ENCODE data around the gene S1PR4. TPM values are rescaled to one million over a fixed set of nuclear protein-coding genes. Genes with fewer than 3 reads are reported as not detected.

The S1PR4 gene
- total RNA-seq, 1 experiment from 2014 or later = not detected

DNA sequence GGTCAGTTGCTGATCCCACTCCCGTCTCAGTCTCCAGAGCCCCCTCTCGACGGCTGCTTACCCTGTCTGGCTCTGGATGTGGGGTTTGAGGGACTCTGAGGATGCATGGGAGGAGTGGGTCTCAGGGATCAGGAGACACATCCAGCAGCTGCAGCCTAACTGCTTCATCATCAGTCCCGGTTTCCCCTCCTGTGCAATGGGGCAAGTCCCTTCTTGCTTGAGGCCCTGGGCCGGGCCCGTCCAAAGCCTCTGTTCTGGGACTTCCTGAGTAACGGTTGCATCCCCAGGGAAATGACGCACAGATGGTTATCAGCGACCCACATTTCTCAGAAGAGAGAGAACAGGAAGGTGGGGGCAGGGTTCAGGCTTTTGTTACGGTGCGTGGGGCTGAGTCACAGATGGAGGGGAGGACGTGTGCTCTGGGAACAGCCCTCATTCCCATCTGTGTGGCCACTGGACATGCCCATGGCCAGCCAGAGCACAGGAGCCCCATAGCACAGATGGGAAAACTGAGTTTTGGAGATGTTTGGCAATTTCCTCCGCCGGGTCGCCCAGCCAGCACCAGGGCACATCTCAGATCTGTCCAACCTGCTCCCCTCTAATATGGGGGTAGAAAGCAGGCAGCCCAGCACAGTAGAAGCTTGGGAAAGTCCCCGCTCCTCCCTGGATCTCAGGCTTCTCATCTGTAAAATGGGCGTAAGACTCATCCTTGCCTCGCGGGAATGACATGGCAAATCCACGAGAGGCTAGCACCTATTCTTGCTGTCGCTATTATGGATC lies 23.4 kb upstream of the S1PR4 start:
- Histone ChIP-seq H2AFZ (ENCODE audit: low read length) (no peak overlapping the region), H3K9me3 (ENCODE audit: low read length) (no peaks in the 10 kb centered on the region), H3K4me3 (ENCODE audit: low read length) (no peak overlapping the region), H3K27me3 (ENCODE audit: low read length) (no peaks in the 10 kb centered on the region), H3K9me2 (replicated peaks; ENCODE audit: insufficient read depth, low read length) (no peaks in the 10 kb centered on the region), H3K4me1 (ENCODE audit: low read length) (peaks cover 10% of the 10 kb centered on the region), H3K4me2 (ENCODE audit: low read depth, low read length, poor library complexity, severe bottlenecking) (peak overlapping the region; percentile 14), H3K27ac (ENCODE audit: low read length) (no peak overlapping the region), H3K36me3 (ENCODE audit: insufficient read depth, low read length) (no peaks in the 10 kb centered on the region), H3K79me2 (ENCODE audit: low read length) (no peaks in the 10 kb centered on the region), H4K20me1 (ENCODE audit: insufficient read depth, low read depth, low read length) (no peaks in the 10 kb centered on the region), H3K9ac (ENCODE audit: low read length) (peak overlapping the region; percentile 14; the same call in 1 of the 2 replicates)
- DNase-seq = peak; percentile 86

DNA sequence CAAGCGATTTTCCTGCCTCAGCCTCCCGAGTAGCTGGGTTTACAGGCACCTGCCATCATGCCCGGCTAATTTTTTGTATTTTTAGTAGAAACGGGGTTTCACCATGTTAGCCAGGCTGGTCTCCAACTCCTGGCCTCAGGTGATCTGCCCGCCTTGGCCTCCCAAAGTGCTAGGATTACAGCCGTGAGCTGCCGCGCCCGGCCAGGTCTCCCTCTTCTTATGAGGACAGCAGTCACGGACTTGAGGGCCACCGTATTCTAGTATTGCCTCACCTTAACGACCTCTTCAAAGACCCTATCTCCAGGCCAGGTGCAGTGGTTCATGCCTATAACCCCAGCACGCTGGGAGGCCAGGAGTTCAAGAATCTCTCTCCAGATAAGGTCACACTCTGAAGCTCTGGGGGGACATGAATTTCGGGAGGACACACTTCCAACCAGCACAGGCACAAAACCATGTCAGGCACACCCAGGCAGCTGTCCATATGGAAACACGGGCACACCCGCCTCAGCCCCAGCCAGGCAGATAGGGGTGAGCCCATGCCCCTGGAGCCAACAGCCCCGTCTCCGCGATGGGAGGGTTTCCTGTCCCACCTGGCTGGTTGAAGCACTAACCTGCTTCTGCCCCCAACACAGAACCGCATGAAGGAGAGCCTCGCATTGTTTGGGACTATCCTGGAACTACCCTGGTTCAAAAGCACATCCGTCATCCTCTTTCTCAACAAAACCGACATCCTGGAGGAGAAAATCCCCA lies 21.3 kb upstream of the S1PR4 start:
- Histone ChIP-seq H3K9ac (ENCODE audit: low read length) (no peak overlapping the region), H3K27ac (ENCODE audit: low read length) (no peak overlapping the region), H3K9me2 (replicated peaks; ENCODE audit: insufficient read depth, low read length) (no peaks in the 10 kb centered on the region), H4K20me1 (ENCODE audit: insufficient read depth, low read depth, low read length) (no peaks in the 10 kb centered on the region), H3K4me1 (ENCODE audit: low read length) (peaks cover 10% of the 10 kb centered on the region), H3K4me2 (ENCODE audit: low read depth, low read length, poor library complexity, severe bottlenecking) (no peak overlapping the region), H3K27me3 (ENCODE audit: low read length) (no peaks in the 10 kb centered on the region), H3K9me3 (ENCODE audit: low read length) (no peaks in the 10 kb centered on the region), H3K4me3 (ENCODE audit: low read length) (no peak overlapping the region), H3K79me2 (ENCODE audit: low read length) (no peaks in the 10 kb centered on the region), H3K36me3 (ENCODE audit: insufficient read depth, low read length) (no peaks in the 10 kb centered on the region), H2AFZ (ENCODE audit: low read length) (no peak overlapping the region)
- no peak for DNase-seq

DNA sequence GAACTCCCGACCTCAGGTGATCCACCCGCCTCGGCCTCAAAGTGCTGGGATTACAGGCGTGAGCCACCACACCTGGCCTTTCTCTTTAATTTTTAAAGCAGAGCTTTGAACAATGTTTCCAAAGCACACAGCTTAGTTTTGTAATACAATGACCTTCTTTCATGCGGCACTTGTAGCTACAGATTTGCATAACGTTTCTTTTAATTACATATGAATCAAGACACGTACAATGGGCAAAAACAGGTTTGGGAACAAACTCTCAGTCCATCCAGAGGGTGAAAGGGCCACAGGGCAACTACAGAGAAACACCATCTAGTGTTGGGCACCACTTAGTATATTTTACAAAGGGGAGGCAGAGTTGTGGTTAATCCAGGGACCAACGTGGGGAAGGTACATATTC lies 19.0 kb upstream of the S1PR4 start:
- H3K9ac ChIP-seq (ENCODE audit: low read length) = no peak overlapping the region
- H3K4me3 ChIP-seq (ENCODE audit: low read length) = no peak overlapping the region
- H3K4me2 ChIP-seq (ENCODE audit: low read depth, low read length, poor library complexity, severe bottlenecking) = no peak overlapping the region
- no peaks in the 10 kb centered on the region for H4K20me1 ChIP-seq (ENCODE audit: insufficient read depth, low read depth, low read length)
- no peaks in the 10 kb centered on the region for H3K9me2 ChIP-seq (replicated peaks; ENCODE audit: insufficient read depth, low read length)
- H2AFZ ChIP-seq (ENCODE audit: low read length) = no peak overlapping the region
- no peak for DNase-seq
- peaks cover 9% of the 10 kb centered on the region for H3K4me1 ChIP-seq (ENCODE audit: low read length)
- no peaks in the 10 kb centered on the region for H3K27me3 ChIP-seq (ENCODE audit: low read length)
- no peaks in the 10 kb centered on the region for H3K79me2 ChIP-seq (ENCODE audit: low read length)
- H3K9me3 ChIP-seq (ENCODE audit: low read length) = no peaks in the 10 kb centered on the region
- H3K36me3 ChIP-seq (ENCODE audit: insufficient read depth, low read length) = no peaks in the 10 kb centered on the region
- no peak overlapping the region for H3K27ac ChIP-seq (ENCODE audit: low read length)

DNA sequence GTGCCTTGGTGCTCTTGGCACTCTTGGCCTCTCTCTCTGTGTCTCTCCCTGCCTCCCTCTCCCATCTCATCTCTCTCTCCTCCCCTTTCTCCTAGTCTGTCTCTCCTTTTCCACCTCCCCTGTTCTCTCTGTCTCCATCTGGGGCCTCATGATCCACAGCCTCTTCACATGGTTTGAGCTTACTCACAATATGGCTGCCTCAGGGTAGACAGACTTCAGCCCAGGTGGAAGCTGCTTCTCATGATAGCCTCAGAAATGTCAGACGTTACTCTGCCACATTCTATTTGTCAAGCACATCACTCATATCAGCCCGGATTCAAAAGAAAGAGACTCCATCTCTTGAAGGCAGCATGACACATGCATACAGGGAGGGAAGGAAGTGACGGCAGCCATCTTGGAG lies 18.4 kb upstream of the S1PR4 start:
- Histone ChIP-seq H2AFZ (ENCODE audit: low read length) (no peak overlapping the region), H3K36me3 (ENCODE audit: insufficient read depth, low read length) (no peaks in the 10 kb centered on the region), H3K4me3 (ENCODE audit: low read length) (no peak overlapping the region), H4K20me1 (ENCODE audit: insufficient read depth, low read depth, low read length) (no peaks in the 10 kb centered on the region), H3K4me1 (ENCODE audit: low read length) (peaks cover 3% of the 10 kb centered on the region), H3K79me2 (ENCODE audit: low read length) (no peaks in the 10 kb centered on the region), H3K27ac (ENCODE audit: low read length) (no peak overlapping the region), H3K9me3 (ENCODE audit: low read length) (no peaks in the 10 kb centered on the region), H3K27me3 (ENCODE audit: low read length) (no peaks in the 10 kb centered on the region), H3K9me2 (replicated peaks; ENCODE audit: insufficient read depth, low read length) (no peaks in the 10 kb centered on the region), H3K4me2 (ENCODE audit: low read depth, low read length, poor library complexity, severe bottlenecking) (no peak overlapping the region), H3K9ac (ENCODE audit: low read length) (no peak overlapping the region)
- DNase-seq = no peak

DNA sequence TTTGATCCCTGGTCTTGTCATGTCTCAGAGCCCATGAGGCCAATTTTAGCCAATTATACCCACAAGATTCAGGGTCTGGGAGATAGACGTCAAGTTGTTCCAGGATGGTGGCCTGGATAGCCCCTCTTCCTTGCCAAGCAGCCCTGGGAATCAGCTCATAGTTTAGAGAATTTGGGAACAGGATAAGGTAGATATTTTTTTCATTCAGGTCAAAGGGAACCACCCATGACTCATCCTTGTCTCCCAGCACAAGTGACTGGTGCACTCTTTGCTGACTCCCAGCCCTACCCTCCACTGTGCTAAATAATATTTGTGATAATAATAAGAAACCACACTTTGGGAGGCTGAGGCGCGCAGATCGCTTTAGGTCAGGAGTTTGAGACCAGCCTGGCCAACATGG lies 17.1 kb upstream of the S1PR4 start:
- Histone ChIP-seq H3K36me3 (ENCODE audit: insufficient read depth, low read length) (no peaks in the 10 kb centered on the region), H3K27me3 (ENCODE audit: low read length) (no peaks in the 10 kb centered on the region), H3K9me3 (ENCODE audit: low read length) (no peaks in the 10 kb centered on the region), H2AFZ (ENCODE audit: low read length) (no peak overlapping the region), H3K9me2 (replicated peaks; ENCODE audit: insufficient read depth, low read length) (no peaks in the 10 kb centered on the region), H3K27ac (ENCODE audit: low read length) (no peak overlapping the region), H3K4me3 (ENCODE audit: low read length) (no peak overlapping the region), H4K20me1 (ENCODE audit: insufficient read depth, low read depth, low read length) (no peaks in the 10 kb centered on the region), H3K4me2 (ENCODE audit: low read depth, low read length, poor library complexity, severe bottlenecking) (no peak overlapping the region), H3K79me2 (ENCODE audit: low read length) (no peaks in the 10 kb centered on the region), H3K4me1 (ENCODE audit: low read length) (no peaks in the 10 kb centered on the region), H3K9ac (ENCODE audit: low read length) (no peak overlapping the region)
- no peak for DNase-seq

DNA sequence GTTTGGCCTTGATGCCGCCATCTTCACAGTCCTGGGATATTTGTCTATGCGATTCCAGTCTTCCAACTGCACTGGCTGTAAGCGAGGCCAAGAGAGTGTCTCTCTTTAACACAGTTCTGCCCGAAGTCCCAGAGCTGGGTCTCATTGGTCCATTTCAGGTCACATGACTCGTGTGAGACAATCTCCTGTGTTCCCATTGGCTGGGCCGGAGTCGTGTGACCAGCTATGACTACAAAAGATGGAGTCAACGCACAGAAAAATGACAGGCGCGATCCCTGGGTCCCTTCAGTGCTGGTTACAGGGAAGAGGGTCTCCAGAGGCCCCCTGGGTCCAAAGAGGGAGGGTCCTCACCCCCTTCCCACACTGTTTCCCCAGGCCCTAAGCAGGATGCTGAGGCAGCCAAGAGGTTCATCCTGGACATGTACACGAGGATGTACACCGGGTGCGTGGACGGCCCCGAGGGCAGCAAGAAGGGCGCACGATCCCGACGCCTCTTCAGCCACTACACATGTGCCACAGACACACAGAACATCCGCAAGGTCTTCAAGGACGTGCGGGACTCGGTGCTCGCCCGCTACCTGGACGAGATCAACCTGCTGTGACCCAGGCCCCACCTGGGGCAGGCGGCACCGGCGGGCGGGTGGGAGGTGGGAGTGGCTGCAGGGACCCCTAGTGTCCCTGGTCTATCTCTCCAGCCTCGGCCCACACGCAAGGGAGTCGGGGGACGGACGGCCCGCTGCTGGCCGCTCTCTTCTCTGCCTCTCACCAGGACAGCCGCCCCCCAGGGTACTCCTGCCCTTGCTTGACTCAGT lies 15.9 kb upstream of the S1PR4 start:
- peak; percentile 83 for DNase-seq
- Histone ChIP-seq H3K27ac (ENCODE audit: low read length) (no peak overlapping the region), H3K4me3 (ENCODE audit: low read length) (no peak overlapping the region), H3K4me1 (ENCODE audit: low read length) (no peaks in the 10 kb centered on the region), H3K79me2 (ENCODE audit: low read length) (no peaks in the 10 kb centered on the region), H3K36me3 (ENCODE audit: insufficient read depth, low read length) (no peaks in the 10 kb centered on the region), H3K4me2 (ENCODE audit: low read depth, low read length, poor library complexity, severe bottlenecking) (no peak overlapping the region), H2AFZ (ENCODE audit: low read length) (no peak overlapping the region), H4K20me1 (ENCODE audit: insufficient read depth, low read depth, low read length) (no peaks in the 10 kb centered on the region), H3K9me2 (replicated peaks; ENCODE audit: insufficient read depth, low read length) (no peaks in the 10 kb centered on the region), H3K9ac (ENCODE audit: low read length) (no peak overlapping the region), H3K27me3 (ENCODE audit: low read length) (no peaks in the 10 kb centered on the region), H3K9me3 (ENCODE audit: low read length) (no peaks in the 10 kb centered on the region)

DNA sequence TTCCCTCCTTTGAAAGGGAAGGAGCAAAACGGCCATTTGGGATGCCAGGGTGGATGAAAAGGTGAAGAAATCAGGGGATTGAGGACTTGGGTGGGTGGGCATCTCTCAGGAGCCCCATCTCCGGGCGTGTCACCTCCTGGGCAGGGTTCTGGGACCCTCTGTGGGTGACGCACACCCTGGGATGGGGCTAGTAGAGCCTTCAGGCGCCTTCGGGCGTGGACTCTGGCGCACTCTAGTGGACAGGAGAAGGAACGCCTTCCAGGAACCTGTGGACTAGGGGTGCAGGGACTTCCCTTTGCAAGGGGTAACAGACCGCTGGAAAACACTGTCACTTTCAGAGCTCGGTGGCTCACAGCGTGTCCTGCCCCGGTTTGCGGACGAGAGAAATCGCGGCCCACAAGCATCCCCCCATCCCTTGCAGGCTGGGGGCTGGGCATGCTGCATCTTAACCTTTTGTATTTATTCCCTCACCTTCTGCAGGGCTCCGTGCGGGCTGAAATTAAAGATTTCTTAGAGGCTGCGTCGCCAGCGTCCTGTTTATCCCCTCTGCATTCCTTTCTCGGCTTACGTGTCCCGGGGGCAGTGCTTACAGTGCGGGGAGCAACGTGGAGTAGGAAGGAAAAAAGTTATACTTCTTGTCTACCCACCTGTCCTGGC lies 15.2 kb upstream of the S1PR4 start:
- Histone ChIP-seq H4K20me1 (ENCODE audit: insufficient read depth, low read depth, low read length) (no peaks in the 10 kb centered on the region), H3K36me3 (ENCODE audit: insufficient read depth, low read length) (no peaks in the 10 kb centered on the region), H3K27me3 (ENCODE audit: low read length) (no peaks in the 10 kb centered on the region), H2AFZ (ENCODE audit: low read length) (no peak overlapping the region), H3K27ac (ENCODE audit: low read length) (no peak overlapping the region), H3K9ac (ENCODE audit: low read length) (no peak overlapping the region), H3K4me1 (ENCODE audit: low read length) (no peaks in the 10 kb centered on the region), H3K4me3 (ENCODE audit: low read length) (no peak overlapping the region), H3K9me2 (replicated peaks; ENCODE audit: insufficient read depth, low read length) (no peaks in the 10 kb centered on the region), H3K9me3 (ENCODE audit: low read length) (no peaks in the 10 kb centered on the region), H3K4me2 (ENCODE audit: low read depth, low read length, poor library complexity, severe bottlenecking) (no peak overlapping the region), H3K79me2 (ENCODE audit: low read length) (no peaks in the 10 kb centered on the region)
- DNase-seq = peak; percentile 92

Measured in Karpas-422 (cell line).